Suprapubic skin (tissue), 3 donors: ENCODE data around the gene PCSK4.

Experiments
- POLR2A ChIP-seq, 2 donors: fragments of 450-650 bp; IDR thresholded peaks; one replicate each; pipeline ENCODE4 v1.6.1; 2017; ENCODE audit warnings: antibody characterized with exemption in 2 of 2, mild to moderate bottlenecking in 2 of 2, moderate library complexity in 2 of 2
- TF ChIP-seq, protein P1 (sequence below), 2 donors: fragments of 200-600 bp in 1 of 2; fragments of 450-650 bp in 1 of 2; sonication (generic) in 1 of 2; IDR thresholded peaks; one replicate each; pipeline ENCODE4 v1.5.1; 2016 to 2019; ENCODE audit warnings: antibody characterized with exemption in 2 of 2, mild to moderate bottlenecking in 1 of 2, moderate library complexity in 1 of 2

DNA sequence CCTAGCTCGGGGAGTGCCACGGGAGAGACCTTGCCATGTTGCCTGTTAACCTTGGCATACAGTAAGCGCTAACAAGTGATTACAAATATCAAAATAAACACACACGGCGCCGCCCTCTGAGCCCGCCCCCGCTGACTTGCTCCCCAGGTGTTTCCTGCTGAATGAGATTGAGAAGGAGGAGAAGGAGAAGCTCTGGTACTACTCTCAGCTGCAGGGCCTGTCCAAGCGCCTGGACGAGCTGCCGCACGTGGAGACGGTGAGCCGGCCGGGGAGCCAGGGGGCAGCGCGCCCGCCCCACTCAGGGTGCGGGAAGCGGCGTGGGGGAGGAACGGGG is 35.2 kb downstream of the PCSK4 start:
- no peak for TF ChIP-seq POLR2A (IDR thresholded peaks at IDR 0.05)
- TF ChIP-seq, protein P1, sequence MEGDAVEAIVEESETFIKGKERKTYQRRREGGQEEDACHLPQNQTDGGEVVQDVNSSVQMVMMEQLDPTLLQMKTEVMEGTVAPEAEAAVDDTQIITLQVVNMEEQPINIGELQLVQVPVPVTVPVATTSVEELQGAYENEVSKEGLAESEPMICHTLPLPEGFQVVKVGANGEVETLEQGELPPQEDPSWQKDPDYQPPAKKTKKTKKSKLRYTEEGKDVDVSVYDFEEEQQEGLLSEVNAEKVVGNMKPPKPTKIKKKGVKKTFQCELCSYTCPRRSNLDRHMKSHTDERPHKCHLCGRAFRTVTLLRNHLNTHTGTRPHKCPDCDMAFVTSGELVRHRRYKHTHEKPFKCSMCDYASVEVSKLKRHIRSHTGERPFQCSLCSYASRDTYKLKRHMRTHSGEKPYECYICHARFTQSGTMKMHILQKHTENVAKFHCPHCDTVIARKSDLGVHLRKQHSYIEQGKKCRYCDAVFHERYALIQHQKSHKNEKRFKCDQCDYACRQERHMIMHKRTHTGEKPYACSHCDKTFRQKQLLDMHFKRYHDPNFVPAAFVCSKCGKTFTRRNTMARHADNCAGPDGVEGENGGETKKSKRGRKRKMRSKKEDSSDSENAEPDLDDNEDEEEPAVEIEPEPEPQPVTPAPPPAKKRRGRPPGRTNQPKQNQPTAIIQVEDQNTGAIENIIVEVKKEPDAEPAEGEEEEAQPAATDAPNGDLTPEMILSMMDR (IDR thresholded peaks at IDR 0.05), result no peak
